Measurements from ENCODE around the gene KIAA0513.

GRCh38 chr16:85002608-85003007 is 25.0 kb upstream of the KIAA0513 start:
- TF ChIP-seq CTCF (IDR thresholded peaks at IDR 0.05 in 8 of 11, conservative IDR thresholded peaks at IDR 0.05 in 3 of 11): no peak
- TF ChIP-seq POLR2A (IDR thresholded peaks at IDR 0.05): no peak

Data from spleen (tissue), 7 donors.